Measurements from ENCODE around the gene CHRNA5. TPM values are rescaled to one million over a fixed set of nuclear protein-coding genes. Genes with fewer than 3 reads are reported as not detected.

The CHRNA5 gene
- total RNA-seq, 2 donors from 2014 or later, result 9.7 to 10.3 TPM

DNA sequence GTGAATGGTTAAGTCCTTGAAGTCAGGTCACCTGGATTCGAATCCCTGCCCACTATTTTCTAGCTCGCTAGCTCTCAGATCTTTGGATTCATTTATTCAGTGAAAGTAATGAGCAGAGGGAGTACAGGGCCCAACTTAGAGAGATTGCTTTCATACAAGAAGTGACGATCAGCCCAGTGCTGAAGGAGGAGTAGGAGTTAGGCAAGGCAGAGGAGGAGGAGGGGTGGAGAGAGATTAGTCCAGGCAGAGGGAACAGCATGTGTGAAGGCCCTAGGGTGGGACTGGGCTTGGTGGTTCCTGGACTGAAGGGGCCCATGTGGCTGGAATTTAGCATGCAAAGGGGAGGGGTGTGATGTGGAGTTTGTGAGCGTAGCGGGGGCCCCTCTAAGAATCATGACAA, 3.8 kb upstream of the CHRNA5 start:
- no peak overlapping the region for H3K27ac ChIP-seq
- H3K27me3 ChIP-seq, result no peaks in the 10 kb centered on the region
- DNase-seq, result no peak
- TF ChIP-seq, protein P1, sequence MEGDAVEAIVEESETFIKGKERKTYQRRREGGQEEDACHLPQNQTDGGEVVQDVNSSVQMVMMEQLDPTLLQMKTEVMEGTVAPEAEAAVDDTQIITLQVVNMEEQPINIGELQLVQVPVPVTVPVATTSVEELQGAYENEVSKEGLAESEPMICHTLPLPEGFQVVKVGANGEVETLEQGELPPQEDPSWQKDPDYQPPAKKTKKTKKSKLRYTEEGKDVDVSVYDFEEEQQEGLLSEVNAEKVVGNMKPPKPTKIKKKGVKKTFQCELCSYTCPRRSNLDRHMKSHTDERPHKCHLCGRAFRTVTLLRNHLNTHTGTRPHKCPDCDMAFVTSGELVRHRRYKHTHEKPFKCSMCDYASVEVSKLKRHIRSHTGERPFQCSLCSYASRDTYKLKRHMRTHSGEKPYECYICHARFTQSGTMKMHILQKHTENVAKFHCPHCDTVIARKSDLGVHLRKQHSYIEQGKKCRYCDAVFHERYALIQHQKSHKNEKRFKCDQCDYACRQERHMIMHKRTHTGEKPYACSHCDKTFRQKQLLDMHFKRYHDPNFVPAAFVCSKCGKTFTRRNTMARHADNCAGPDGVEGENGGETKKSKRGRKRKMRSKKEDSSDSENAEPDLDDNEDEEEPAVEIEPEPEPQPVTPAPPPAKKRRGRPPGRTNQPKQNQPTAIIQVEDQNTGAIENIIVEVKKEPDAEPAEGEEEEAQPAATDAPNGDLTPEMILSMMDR (IDR thresholded peaks at IDR 0.05), result no peak
- H3K36me3 ChIP-seq, result no peaks in the 10 kb centered on the region
- H3K4me1 ChIP-seq, result no peaks in the 10 kb centered on the region
- intact Hi-C loops (cut with DNase I), result no loop called here
- H3K4me3 ChIP-seq, result no peak overlapping the region
- H3K9me3 ChIP-seq, result no peaks in the 10 kb centered on the region
- H3K9ac ChIP-seq (ENCODE audit: low read depth in 2 of 2, low read length in 2 of 2), result no peak overlapping the region

DNA sequence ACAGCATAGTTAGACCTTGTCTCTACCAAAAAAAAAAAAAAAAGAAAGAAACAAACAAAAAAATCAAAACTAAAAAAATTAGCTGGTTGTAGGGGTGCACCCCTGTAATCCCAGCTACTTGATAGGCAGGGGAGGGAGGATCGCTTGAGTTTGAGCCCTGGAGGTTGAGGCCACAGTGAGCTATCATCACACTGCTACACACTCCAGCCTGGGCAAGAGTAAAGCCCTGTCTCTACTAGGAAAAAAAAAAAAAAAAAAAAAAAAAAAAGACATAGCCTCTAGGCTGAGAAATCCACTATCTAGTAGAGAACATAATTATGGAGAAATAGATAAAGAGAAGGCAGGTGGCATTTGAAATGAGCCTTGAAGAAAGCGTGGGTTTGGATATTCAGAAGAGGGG, 2.2 kb upstream of the CHRNA5 start:
- Histone ChIP-seq H3K9ac (ENCODE audit: low read depth in 2 of 2, low read length in 2 of 2) (no peak overlapping the region), H3K36me3 (no peaks in the 10 kb centered on the region), H3K9me3 (no peaks in the 10 kb centered on the region), H3K4me1 (no peaks in the 10 kb centered on the region), H3K27me3 (no peaks in the 10 kb centered on the region), H3K4me3 (no peak overlapping the region), H3K27ac (no peak overlapping the region)
- DNase-seq, result no peak
- TF ChIP-seq, protein P1 (IDR thresholded peaks at IDR 0.05), result no peak
- intact Hi-C loops (cut with DNase I), result no loop called here

DNA sequence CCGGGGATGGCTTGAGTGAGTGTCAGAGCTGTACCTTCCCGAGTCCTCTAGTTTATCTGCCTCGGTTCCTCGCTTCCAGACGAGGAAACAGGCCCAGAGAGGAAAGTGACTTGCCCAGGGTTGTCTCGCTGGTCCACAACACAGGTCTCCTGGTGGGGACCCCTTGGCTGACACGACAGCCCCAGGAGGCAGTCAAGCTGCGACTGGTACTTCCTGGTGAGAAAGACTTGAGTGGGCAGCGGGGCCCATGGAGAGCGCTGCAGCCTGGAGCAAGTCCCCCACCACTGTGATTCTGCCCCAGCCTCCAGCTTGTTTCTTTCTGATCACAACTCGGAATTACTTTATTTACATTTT, 600 bp upstream of the CHRNA5 start:
- intact Hi-C loops (cut with DNase I), result no loop called here
- TF ChIP-seq, protein P1 (IDR thresholded peaks at IDR 0.05), result no peak
- Histone ChIP-seq H3K27ac (no peak overlapping the region), H3K9me3 (no peaks in the 10 kb centered on the region), H3K9ac (ENCODE audit: low read depth in 2 of 2, low read length in 2 of 2) (peak overlapping the region in 1 of 2 donors; percentile 19), H3K4me1 (no peaks in the 10 kb centered on the region), H3K36me3 (no peaks in the 10 kb centered on the region), H3K27me3 (no peaks in the 10 kb centered on the region), H3K4me3 (no peak overlapping the region)
- peak; percentile 21 for DNase-seq

DNA sequence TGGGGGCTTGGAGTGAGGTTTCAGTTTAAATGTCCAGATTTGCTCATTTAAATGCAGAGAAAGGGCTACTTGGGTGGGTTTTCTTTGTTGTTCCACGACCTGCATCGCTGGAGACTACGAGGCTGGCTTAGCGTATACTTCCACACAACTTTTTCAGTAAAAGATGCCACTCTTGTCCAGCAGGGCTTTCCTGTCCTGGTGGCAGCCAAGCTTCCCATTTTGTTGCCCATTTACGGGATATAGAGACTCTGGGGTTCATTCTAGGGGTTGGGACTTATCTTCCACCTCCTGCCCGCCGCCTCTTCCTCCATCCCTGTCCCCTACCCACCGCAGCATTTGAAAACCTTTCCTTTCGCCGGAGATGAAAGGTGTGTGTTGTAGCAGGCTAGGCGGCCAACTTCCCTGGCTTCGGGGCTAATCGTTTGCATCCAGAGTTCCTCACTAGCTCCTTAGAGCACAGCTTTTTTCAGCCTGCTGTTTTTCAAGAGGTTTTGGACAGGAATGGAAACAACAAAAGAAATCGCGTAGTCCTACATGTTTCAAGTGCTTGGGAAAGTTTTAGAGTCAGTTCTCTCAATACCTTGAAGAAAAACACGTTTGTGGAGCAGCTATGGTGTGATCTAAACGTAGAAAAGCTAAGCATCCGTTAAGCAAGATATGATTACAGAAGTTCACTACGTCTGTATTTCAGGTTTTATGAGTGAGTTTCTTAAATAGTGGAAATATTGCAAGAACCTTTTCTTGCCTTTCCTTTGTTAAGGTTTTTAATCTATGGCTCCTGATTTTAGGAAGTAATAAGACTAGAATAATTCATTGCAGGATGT, 843 bp downstream of the CHRNA5 start:
- peak overlapping the region; percentile 56 for H3K4me3 ChIP-seq
- peak; percentile 44 for DNase-seq
- no peaks in the 10 kb centered on the region for H3K4me1 ChIP-seq
- H3K27me3 ChIP-seq, result no peaks in the 10 kb centered on the region
- TF ChIP-seq, protein P1 (IDR thresholded peaks at IDR 0.05), result no peak
- H3K36me3 ChIP-seq, result no peaks in the 10 kb centered on the region
- peak overlapping the region; percentile 64 to 71 for H3K9ac ChIP-seq (ENCODE audit: low read depth in 2 of 2, low read length in 2 of 2)
- H3K9me3 ChIP-seq, result no peaks in the 10 kb centered on the region
- intact Hi-C loops (cut with DNase I), result no loop called here
- peak overlapping the region; percentile 42 for H3K27ac ChIP-seq

DNA sequence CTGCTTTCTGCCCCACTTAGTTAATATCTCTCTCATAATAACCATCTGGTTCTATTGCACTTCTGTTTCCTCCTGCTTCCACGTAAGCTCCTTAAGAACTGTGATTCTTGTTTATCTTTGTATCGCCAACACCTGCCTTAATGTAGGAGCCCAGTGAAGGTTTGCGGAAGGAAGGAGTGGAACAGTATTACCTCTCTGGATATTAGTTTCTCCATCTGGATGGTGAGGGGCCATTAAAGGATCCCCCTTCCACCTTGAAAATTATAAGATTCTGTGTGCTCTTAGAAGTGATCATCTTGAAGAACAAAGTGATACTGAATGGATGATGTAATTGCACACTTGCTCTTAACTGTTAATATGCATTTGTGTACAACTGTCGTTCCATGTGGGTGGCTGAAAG, 2.2 kb downstream of the CHRNA5 start:
- DNase-seq, result no peak
- no peaks in the 10 kb centered on the region for H3K36me3 ChIP-seq
- H3K9ac ChIP-seq (ENCODE audit: low read depth in 2 of 2, low read length in 2 of 2), result no peak overlapping the region
- H3K27ac ChIP-seq, result no peak overlapping the region
- no peak overlapping the region for H3K4me3 ChIP-seq
- H3K9me3 ChIP-seq, result no peaks in the 10 kb centered on the region
- H3K27me3 ChIP-seq, result no peaks in the 10 kb centered on the region
- intact Hi-C loops (cut with DNase I), result no loop called here
- H3K4me1 ChIP-seq, result no peaks in the 10 kb centered on the region
- TF ChIP-seq, protein P1 (IDR thresholded peaks at IDR 0.05), result no peak

Data from colonic mucosa (tissue), 4 donors.